GM18861 (cell line): ENCODE measurements around the gene PCNT.
"Not testable (repeated sequence)": the region's sequence is repeated elsewhere in the genome, so short reads cannot be mapped to it uniquely, and the experiment has no call there.

Source experiments
- ATAC-seq: cut with Tn5 transposase; IDR thresholded peaks from one replicate; pipeline ENCODE4 v1.9.1; 2021; ENCODE audit not compliant: unreplicated experiment

PCNT gene

DNA sequence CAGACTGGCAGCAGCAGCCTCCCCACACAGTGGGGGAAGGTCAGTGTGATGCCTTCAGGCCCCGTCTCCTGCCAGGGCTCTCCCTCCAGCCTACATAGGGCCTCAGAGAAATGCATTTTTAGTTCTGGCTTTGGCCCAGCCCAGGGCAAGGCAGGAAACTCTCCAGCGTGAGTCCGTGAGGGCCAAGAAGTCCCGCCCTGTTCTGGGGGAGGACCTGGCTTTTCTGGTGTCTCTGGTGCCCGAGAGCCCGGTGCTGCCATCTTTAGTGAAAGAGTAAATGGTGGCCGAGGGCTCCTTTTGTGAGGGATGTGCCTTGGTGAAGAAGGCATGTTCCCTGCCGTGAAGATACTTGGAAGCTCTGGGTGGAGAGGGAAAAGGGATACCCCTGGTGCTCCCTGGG, 120.0 kb downstream of the PCNT start:
- no peak for ATAC-seq

DNA sequence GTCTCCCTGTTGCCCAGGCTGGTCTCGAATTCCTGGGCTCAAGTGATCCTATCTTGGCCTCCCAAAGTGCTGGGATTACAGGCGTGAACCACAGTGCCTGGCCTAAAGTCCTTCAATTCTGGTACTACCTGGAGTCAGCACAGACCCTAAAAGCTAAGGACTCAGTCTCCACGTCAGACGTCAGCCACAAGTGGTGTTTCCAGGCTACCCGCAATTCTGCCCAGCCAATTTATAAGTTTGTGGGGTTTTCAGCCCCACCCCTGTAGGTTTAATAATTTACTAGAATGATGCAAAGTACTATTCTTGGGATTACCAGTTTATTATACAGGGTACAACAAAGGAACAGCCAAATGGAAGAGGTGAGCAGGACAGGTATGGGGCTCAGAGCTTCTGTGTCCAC, 124.2 kb downstream of the PCNT start:
- ATAC-seq: no peak

DNA sequence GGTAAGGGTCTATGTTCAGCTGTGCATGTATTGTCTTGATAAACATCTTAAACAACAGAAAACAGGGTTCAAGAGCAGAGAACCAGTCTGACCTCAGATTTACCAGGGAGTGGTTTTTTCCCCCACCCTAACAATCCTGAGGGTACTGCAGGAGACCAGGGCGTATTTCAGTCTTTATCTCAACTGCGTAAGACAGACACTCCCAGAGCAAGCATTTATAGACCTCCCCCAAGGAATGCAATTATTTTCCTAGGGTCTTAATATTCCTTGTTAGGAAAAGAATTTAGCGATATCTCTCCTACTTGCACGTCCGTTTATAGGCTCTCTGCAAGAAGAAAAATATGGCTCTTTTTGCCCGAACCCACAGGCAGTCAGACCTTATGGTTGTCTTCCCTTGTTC, 124.9 kb downstream of the PCNT start:
- not testable (repeated sequence) for ATAC-seq

DNA sequence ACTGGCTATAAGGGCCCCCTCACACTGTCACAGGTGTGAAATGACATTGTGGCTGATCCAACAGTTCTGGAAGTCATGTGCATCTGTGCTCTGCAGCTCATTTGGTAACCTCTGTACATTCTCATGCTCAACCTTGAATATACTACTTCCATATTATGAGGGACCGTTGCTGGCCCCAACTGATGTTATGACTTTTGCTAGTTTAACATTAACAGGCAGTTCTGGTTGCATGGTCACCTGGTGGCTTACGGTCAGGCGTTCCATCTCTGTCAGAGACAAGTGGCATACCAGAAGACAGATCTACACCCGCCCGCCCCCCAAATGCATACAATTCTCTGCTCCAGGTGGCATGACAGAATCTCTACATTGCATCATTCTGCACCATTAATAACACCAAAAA, 128.8 kb downstream of the PCNT start:
- no peak for ATAC-seq

DNA sequence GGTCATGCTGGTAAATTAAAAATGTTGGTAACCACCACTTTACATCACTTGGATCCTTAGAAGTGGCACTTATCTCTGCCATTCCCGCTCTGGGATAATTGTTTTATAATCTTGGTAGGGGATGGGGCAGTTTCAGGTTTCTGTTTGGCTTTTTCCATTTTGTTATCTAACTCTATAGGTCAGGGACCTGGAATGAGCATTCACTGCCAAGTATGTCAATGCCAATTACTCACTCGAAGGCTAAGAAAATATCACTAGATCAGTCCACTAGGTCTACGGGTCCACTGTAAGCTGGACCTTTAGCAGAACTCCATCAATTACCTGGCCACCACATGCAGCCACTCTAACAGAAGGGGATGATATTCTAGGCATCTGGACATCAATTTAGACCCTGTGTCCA, 130.2 kb downstream of the PCNT start:
- ATAC-seq: no peak

DNA sequence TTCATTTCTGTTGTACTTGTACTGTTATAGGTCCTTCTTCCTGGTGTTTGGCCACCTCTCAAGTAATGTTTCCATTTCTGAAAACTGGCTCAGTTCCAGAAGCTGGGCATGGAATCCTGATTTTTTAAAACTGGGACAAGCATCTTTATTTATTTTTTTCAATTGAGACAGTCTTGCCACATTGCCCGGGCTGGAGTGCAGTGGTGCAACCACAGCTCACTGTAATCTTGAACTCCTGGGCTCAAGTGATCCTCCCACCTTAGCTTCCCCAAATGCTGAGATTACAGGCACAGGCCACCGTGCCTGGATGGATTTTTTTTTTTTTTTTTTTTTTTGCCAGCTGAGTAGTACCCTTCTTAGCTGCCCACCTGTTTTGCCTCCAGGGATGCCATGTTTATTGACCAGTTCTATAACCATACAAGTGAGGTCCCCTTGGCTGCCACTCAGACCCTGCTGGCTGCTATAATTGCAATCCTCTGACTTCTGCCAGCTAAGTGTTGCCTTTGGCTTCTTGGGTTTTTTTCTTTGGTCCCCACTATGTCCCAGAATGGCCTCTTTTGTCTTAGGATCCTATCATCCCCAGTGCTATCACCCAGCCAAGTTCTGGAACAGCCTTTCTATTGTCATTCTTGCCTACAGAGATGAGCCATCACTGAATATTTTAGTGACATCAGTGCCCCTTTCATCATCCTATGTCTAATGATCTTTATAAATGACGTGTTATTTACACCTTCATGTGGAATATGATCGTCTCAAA, 130.9 kb downstream of the PCNT start:
- no peak for ATAC-seq

DNA sequence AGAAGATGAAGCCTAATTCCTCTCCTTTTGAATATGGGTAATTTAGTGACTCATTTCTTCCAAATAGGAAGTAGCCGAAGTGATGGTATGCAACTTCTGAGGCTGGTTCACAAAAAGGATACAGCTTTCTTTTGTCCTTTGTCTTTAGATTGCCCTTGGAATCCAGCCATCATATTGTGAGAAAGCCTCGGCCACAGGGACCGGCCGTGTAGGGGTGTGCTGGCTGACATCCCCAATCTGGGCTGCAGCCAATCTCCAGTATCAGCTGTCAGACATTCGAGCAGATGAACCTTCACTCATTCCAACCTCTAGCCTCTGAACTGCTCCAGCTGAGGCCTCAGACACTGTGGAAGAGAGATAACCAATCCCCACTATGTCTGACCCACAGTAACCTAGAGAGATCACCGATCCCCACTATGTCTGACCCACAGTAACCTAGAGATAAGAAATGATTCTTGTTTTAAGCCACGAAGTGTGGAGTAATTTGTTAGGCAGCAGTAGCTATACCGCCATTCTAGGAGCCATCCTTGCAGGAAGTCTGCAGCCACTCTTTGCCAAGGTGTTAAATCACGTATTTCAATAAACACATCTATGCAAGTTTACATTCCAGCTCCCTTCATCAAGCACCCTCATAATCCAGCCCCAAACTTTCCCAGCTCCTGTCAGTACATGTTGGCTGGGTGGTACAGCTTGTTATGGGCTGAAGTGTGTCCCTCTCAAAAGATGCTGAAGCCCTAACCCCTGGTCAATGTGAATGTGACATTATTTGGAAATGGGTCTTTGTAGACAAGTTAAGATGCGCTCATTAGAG, 131.8 kb downstream of the PCNT start:
- no peak for ATAC-seq

DNA sequence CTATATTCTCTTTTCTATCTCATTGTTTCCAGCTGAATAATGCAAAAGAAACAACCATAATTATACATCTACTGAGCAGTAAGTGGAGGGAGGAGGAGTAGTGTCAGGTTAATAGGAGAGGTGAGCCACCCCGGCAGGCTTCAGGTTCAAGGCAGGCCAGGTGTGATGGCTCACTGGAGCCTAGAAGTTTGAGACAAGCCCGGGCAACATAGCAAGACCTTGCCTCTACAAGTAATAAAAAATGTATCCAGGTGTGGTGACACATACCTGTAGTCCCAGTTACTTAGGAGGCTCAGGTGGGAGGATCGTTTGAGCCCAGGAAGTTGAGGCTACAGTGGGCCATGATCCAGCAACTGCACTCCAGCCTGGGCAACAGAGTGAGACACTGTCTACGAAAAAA, 132.8 kb downstream of the PCNT start:
- no peak for ATAC-seq

DNA sequence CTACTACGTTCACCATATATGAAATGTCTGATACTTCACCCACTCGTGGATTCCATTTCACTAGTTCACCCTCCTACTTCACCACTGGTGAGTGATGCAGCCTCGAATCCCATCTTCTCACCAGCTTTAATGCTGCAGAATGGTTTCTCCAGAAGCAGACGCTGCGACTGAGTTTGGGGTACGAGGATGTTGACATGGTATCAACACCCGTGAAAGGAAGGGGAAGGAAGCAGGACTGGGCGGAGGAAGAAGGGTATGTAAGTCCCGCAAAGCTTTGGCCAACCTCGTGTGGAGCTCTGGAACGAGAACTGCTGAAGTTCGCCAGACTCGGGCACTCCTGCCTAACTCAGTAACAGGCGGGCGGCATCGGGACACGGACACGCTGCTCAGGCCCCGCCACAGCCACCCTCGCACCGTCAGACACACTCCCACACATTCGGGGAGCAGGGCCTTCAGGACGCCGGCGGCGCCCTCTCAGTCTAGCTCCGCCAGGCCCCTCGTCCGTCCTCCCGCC, 133.9 kb downstream of the PCNT start:
- peak; percentile 15 for ATAC-seq

DNA sequence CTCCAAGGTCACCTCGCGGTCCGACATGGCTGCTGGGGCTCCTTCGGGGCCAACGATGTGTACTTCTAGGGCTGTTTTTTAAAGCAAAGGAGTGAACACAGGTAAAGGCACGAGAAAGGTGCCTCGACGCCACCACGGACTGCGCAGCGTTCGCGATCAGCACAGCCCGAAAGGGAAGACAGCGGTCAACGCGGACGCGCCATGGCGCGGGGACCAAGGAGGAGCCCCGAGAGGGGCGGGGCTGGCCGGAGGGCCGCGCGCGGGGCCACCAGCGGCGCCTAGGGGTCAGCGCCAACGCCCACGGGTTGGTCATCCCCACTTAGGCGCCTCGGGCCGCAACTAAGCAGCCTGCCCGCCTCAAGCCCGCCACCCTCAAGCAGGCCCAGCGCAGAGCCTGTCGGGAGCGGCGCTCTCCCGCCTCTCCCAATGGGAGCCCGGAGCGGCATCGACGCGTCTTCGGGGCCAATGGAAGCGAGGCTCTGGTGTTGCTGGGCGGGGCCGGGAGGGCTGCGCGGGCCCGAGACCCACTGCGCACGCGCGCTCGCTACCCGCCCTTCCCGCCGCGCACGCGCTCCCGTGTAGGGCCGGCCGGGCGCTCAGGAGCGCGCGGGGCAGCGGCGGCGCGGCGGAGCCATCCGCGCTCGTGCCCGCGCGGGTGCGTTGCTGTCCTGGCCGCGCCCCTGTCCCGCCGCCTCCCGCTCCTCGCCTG, 134.5 kb downstream of the PCNT start, which contains the start of gene DIP2A:
Gene DIP2A, plus strand, starts transcription at position 577 of the 709 bp plus-strand sequence. CDS start 241 bp downstream, outside the sequence.
- peak; percentile 93 for ATAC-seq

DNA sequence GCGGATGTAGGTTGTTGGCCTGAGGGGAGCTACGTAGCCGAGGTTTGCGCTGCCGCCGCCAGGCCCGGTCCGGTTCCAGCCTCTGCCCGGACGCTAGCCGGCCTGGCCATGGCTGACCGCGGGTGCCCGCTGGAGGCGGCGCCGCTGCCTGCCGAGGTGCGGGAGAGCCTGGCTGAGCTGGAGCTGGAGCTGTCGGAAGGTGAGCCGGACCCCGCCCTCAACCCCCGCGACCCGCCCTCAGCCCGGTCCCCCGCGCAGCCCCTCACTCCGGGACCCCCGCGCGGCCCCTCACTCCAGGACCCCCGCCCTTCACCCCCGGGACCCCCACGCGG, 135.0 kb downstream of the PCNT start:
- ATAC-seq: no peak

DNA sequence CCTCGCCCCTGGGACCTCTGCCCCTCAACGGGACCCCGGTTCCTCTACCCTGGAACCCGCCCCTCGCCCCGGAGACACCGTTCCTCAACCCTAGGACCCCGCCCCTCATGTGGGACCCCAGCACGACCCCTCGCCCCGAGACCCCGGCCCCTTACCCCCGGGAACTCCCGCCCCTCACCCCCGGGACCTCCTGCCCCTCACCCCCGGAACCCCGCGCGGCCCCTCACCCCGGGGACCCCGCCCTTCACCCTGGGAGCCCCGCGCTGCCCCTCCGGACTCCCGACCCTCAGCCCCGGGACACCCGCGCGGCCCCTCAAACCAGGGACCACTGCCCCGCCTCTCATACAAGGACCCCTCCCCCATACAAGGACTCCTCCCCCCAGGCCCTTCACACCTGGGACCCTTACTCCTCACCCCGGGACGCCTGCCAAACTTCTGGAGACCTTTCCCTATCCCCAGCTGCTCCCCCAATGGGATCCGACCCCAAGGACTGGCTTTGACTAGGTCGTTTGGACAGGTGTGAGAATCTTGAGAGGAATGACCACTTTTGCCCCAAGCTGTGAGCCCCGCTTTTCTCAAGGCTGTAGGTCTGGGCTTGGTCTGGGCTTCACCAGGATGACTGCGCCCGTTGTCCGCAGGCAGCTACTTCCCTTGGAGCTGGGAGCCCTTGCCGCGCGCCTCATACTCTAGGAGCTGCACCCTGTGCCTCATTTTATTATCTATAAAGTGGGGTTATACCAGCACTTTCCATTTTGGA, 135.6 kb downstream of the PCNT start:
- ATAC-seq: no peak

DNA sequence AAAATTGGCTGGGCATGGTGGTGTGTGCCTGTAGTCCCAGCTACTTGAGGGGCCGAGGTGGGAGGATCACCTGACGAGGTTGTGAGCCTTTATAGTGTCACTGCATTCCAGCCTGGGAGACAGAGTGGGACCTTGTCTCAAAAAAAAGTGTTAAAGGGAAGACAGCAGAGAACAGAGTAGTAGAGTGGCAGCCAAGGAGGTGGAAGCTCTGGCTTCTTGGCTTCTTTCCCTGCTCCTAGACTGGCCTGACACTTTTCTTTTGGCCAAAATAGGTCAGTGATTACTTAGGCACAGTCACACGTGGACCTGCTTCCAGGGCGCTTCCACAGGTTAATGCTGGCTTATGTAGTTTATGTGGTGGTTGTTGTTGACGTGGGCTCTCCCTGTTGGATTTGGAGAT, 138.0 kb downstream of the PCNT start:
- ATAC-seq: no peak

DNA sequence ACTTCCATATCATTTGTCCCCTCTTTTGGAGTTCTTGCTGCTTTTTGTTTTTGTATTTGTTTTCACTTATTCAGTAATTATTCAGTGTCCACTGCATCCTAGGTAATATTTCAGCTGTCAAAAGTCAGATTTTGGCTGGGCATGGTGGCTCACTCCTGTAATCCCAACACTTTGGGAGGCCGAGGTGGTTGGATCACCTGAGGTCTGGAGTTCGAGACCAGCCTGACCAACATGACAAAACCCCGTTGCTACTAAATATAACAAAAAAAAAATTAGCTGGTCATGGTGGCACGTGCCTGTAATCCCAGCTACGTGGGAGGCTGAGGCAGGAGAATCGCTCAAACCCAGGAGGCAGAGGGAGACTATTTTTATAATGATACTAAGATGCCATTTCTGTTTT, 141.2 kb downstream of the PCNT start:
- not testable (repeated sequence) for ATAC-seq

DNA sequence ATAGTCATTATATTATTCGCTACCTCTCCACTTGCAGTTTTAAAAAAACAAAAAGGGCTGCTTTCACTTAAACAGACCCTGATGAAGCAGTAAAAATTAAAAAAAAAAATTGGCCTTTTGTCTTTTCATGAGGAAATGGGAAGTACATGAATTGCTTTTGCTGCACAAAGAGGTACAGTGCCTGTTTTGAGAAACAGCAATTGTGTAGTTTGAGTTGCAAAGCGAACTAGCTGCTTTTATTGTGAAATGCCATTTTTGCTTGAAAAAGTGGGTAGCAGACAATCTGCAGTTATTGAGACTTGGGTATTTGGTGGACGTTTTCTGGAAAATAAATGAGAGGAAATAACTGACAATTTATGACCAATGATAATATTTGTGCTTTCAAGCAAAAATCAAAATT, 141.7 kb downstream of the PCNT start:
- no peak for ATAC-seq

DNA sequence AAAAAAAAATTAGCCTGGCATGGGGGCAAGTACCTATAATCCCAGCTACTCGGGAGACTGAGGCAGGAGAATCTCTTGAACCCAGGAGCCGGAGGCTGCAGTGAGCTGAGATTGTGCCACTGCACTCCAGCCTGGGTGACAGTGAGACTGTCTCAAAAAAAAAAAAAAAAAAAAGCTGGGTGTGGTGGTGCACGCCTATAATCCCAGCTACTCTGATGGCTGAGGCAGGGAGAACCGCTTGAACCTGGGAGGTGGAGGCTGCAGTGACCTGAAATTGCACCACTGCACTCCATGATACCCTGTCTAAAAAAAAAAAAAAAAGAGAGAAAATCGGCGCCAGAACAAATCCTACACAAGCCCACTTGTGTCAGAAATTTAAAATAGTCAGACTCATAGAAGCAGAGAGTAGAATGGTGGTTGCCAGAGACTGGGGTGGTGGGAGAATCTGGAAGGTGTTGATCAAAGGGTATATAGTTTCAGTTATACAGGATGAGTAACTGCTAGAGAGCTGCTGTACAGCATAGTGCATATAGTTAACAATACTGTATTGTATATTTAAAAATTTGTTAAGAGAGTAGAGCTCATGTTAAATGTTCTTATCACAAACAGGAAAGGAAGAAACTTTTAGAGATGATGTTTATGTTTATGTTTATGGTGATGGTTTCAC, 144.3 kb downstream of the PCNT start:
- no peak for ATAC-seq

DNA sequence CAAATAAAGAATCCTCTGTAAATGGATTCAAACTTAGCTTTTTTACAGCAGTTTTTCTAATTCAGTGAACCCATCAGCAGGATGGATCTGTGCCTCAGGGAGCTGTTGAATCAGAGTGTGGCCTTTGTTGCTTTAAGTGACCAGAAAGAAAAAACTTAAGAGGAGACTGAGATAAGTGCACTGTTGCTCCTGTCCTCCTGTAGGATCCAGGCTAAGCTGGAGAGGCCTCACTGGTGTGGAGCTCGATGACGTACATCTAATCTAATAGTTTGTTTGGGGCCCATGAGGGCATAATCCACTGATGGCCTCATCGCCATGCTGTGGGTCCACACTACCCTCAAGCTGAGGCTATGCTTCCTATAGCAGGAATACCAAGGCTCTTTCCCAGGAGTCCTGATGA, 145.3 kb downstream of the PCNT start:
- no peak for ATAC-seq

DNA sequence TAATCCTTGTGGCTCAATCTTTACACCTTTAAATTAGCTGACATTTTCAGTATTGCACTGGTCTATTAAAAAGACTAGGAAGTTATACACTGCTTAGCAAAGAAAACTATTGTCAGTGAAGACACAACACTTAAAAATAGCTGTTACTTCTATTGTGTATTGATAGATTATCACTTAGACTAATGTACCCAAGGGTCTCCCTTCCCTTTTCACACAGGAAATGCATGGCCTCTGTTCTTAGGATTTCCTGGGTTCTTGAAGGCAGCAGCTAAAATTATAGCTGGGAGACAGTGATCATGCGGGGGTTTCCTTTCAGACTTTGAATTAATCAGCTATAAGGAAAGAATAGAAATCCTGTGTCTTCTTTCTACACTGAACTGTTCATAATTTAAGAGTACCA, 147.6 kb downstream of the PCNT start:
- ATAC-seq: no peak

DNA sequence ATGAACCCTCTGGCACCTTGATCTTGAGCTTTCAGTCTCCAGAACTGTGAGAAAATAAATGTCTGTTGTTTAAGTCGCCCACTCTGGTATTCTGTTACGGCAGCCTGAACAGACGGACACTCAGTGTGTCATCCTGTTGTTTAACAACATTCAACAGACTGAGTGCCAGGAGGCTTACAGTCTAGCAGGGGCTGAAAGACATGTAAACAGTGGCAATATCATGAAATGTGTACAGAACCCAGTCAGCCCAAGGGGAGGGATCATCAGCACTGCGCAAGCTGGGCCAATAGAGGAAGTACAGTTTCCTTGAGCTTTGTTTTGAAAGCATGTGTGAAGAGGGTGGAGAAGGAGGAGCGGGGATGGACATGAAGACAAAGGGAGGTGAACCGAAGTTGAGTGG, 148.3 kb downstream of the PCNT start:
- no peak for ATAC-seq

DNA sequence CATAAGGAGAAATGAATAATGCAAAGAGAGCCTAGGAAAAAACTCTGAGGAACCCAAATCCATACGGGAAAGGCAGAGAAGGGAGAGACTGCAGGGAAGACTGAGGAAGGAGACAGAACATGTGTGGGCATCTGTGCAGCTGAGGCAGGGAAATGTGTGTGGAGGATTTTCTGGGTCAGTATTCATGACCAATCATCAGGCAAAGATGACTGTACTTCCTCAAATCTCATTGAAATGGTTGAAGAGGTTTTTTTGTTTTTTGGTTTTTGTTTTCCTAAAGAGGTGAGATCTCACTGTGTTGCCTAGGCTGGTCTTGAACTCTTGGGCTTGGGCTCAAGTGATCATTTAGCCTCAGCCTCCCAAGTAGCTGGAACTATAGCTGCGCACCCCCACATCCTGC, 150.4 kb downstream of the PCNT start:
- no peak for ATAC-seq
